Measurements from ENCODE around the gene CXXC1.
"Not testable (repeated sequence)": the region's sequence is repeated elsewhere in the genome, so short reads cannot be mapped to it uniquely, and the experiment has no call there.

CXXC1 gene

GRCh38 chr18:50273203-50274043, 14.1 kb downstream of the CXXC1 start:
- no peak for DNase-seq

DNA sequence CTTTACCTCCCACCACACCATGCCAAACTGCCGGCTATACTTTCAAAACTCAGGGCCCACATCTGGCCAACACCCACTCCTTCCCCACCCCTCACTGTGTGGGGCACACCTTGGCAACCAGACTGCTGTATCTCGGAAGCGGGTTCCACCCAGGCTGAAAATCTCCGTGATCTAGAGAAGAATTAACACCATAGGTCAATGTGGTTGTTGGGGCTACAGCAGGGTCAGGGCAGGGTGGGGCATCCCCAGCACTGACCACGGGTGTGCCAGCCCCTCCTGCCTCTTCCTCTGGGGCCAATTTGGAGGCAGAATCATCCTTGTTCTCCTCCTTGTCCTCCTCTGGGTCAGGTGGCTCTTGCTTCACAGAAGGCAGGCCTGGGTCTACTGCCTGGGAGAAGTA, 14.9 kb downstream of the CXXC1 start:
- no peak for DNase-seq

- DNase-seq: peak; percentile 91
Measured at GRCh38 chr18:50268022-50268747, 19.3 kb downstream of the CXXC1 start.

- peak; percentile 96 for DNase-seq
Measured at GRCh38 chr18:50266248-50266704, 21.2 kb downstream of the CXXC1 start, which contains the start of gene CFAP53. TSS of gene CFAP53 (minus strand) at chr18:50266495. CDS start at chr18:50266404, 91 bp downstream.

GRCh38 chr18:50262977-50263376, 24.5 kb downstream of the CXXC1 start:
- DNase-seq: no peak

GRCh38 chr18:50250935-50251334, 36.6 kb downstream of the CXXC1 start:
- DNase-seq: no peak

GRCh38 chr18:50249576-50249975, 37.9 kb downstream of the CXXC1 start:
- no peak for DNase-seq

- DNase-seq: no peak
Measured at GRCh38 chr18:50247561-50247960, 39.9 kb downstream of the CXXC1 start.

DNA sequence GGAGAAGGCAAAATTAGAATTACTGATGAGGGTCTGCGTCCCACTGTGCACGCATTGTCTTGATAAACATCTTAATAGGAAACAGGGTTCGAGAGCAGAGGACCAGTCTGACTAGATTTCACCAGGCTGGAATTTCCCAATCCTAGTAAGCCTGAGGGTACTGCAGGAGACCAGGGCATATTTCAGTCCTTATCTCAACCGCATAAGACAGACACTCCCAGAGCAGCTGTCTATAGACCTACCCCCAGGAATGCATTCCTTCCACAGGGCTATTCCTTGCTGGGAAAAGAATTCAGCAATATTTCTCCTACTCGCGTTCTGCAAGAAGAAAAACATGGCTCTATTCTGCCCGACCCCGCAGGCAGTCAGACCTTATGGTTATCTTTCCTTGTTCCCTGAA, 45.7 kb downstream of the CXXC1 start:
- DNase-seq: not testable (repeated sequence)

DNA sequence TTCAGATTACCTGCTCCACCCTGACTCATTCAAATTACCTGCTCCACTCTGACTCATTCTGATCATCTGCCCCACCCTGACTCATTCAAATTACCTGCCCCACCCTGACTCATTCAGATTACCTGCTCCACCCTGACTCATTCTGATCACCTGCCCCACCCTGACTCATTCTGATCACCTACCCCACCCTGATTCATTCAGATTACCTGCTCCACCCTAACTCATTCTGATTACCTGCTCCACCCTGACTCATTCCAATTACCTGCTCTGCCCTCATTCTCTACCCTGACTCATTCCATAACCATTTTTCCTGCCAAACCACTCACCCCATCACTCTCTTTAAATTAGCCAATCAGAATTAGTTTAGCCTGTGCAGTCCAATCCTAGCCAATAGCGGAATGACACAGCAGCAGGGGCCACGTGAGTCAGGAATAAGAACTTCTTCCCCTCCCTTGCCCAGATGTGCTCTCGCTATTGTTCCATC, 47.4 kb downstream of the CXXC1 start:
- DNase-seq: peak; percentile 57

DNA sequence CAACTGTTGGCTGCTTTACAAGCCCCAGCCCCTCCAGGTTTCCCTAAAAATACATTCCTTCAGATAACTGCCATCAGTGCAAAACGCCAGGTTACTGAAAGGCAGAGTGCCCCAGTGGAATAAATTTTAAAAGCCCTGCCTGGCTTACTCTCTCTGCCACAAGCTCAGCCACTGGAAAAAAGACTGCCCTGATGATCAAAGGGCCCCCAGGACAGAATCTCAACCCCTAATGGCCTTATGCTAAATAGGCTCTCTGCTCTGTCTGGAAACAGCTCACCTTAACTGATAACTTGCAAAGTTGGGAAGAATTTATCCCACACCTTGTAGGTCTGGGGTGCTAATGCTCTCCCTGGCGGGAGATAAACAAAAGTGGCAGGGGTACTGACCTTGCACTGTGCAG, 55.1 kb downstream of the CXXC1 start:
- peak; percentile 66 for DNase-seq
